Activated CD8-positive, alpha-beta memory T cell treated with anti-CD3 and anti-CD28 coated beads for 4 hours (primary cell): Measurements from ENCODE around the gene CTSF.

ENCODE experiments used
- DNase-seq, 2 donors: peaks; one replicate each; pipeline ENCODE4 v3.0.0-alpha.2; 2020; ENCODE audit warnings: low read depth in 2 of 2

The CTSF gene

GRCh38 chr11:66539170-66539869 is 29.1 kb downstream of the CTSF start:
- DNase-seq = no peak

DNA sequence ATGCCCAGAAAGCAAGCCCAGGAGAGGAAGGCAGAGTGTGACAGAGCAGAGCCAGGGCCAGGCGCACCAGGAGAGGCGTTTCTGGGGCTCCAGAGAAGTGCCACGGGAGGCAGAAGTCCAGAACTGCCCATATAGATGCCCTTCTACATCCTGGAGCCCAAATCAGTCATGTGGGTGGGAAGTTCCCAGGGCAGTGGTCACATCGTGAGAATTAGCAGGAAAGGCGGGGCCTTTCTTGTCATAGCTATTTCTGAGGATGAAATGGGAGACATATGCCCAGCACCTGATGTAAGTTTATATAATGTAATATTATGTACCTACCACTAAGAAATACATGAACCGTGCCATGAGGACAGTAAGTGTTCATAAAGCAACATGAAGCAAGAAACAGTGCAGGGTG is 35.6 kb downstream of the CTSF start:
- DNase-seq = no peak

- DNase-seq = no peak
Observed at GRCh38 chr11:66531841-66532240, 36.6 kb downstream of the CTSF start.

GRCh38 chr11:66530927-66531709 is 37.3 kb downstream of the CTSF start:
- DNase-seq = no peak

- DNase-seq = no peak
Observed at GRCh38 chr11:66529655-66530054, 38.8 kb downstream of the CTSF start.

GRCh38 chr11:66529069-66529468 is 39.3 kb downstream of the CTSF start:
- DNase-seq = no peak

GRCh38 chr11:66524304-66525040 is 43.9 kb downstream of the CTSF start:
- no peak for DNase-seq

- no peak for DNase-seq
Observed at GRCh38 chr11:66523611-66524010, 44.8 kb downstream of the CTSF start.
